ENCODE measurements around the gene CKAP2L. TPM values are rescaled to one million over a fixed set of nuclear protein-coding genes. Genes with fewer than 3 reads are reported as not detected.

The CKAP2L gene
- total and polyA plus RNA-seq, 9 of the 15 experiments (the other 6 are each of a cell fraction or from before 2014, with no cell fraction given) = 10.4 to 21.9 (median 14.2) TPM

DNA sequence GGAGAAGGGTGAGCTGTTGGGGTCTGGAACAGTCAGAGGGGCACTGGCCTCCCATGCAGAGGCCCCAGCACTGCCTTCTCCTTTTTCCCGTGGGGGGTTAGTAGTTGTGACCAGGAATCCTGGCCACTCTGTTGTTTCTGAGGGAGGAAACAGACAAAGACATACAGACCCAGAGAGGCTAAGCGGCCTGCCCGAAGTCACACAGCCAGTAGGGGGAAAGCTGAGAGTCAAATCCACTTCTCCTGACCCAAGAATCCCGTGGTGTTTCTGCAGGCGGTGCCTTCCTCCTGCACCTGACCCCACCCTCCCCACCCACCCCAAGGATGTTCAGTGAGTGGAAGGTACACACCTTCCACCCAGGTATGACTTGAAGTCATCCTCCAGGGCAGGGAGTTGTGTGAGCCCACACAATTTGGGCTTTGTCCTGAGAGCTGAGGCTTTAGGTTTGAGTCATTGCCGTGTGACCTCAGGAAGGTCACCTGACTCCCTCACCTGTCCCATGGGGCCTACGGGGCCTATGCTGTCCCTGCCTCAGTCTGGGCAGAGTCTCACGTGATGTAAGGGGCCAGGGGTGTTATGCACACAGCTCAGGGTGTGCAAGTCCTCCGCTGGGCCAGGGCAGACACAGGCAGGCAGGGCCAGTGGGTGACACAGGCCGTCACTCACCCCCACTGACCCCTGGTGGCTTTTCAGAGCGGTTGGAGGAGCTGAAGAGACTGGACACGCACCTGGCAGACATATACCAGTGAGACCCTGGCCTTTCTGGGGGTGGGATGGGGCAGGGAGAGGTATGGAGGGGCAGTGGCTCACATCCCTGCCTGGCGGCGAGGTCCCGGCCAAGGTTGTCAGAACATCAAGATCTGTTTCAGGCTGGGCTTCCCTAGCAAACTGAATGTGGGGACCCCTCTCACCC lies 38.6 kb downstream of the CKAP2L start:
- Histone ChIP-seq H3K4me2 (ENCODE audit: insufficient read depth, low read length) (no peak overlapping the region), H3K27ac (ENCODE audit: extremely low read depth, low read depth, low read length) (no peak overlapping the region), H3K36me3 (ENCODE audit: control insufficient read depth, insufficient read depth, low read length) (no peaks in the 10 kb centered on the region), H3K4me3 (no peak overlapping the region), H3K9ac (ENCODE audit: insufficient read depth in 1 of 2, low read depth in 2 of 2, low read length in 2 of 2) (peak overlapping the region in 1 of 2 experiments; percentile 79; a peak in 2 of 4 replicates), H4K20me1 (replicated peaks; ENCODE audit: control insufficient read depth, insufficient read depth, low read length) (no peaks in the 10 kb centered on the region), H2AFZ (ENCODE audit: low read depth, low read length) (peak overlapping the region; percentile 78), H3K79me2 (ENCODE audit: control insufficient read depth, insufficient read depth, low read length) (no peaks in the 10 kb centered on the region), H3K27me3 (ENCODE audit: control insufficient read depth in 2 of 2, insufficient read depth in 2 of 2, low read length in 2 of 2) (no peaks in the 10 kb centered on the region), H3K4me1 (replicated peaks in 1 of 2; ENCODE audit: control insufficient read depth in 2 of 2, insufficient read depth in 2 of 2, low read length in 2 of 2) (peaks cover 39 to 81% of the 10 kb centered on the region in 2 experiments), H3K9me1 (ENCODE audit: control insufficient read depth, insufficient read depth, low read length) (no peaks in the 10 kb centered on the region), H3K9me3 (replicated peaks; ENCODE audit: control insufficient read depth, insufficient read depth, low read depth, low read length) (no peaks in the 10 kb centered on the region)
- intact Hi-C loops (cut with micrococcal nuclease) = loop anchor here (1.0 to 10.0 kb wide), 6 partner anchors 35 to 241 kb away; partner anchors contain the start of genes CHCHD5 and TTL
- DNase-seq (ENCODE audit: extremely low read depth in 1 of 4, low spot score in 3 of 4) (peak in 1 of 4 experiments; percentile 34), FAIRE-seq (no peak), ATAC-seq (peak; percentile 17; the same call in 2 of the 3 replicates)
- CTCF ChIA-PET (ENCODE audit: low intra/inter-chr PET ratio) = interaction anchor here (0.6 to 5.2 kb wide), 6 partner anchors 98 to 179 kb away, joined by 3 to 67 read pairs (median 6); partner anchors contain the start of gene CHCHD5
- POLR2A ChIA-PET = interaction anchor here (0.6 to 4.6 kb wide), 7 partner anchors 13 to 235 kb away, joined by 3 to 35 read pairs (median 4); partner anchors contain the start of genes CHCHD5 and SLC20A1
- 54% methylated on average over 8 of the region's 15 CpGs for WGBS (ENCODE audit: insufficient coverage, low coverage, missing lambda C conversion rate)
- no TSS peak for BruUV-seq (replicated peaks)
- in situ Hi-C loops (cut with MboI) = loop anchor here (5.0 kb wide), 2 partner anchors 98 to 124 kb away; no protein-coding TSS in a partner anchor
- TF ChIP-seq ZBTB17 (CRISPR knock-in tag; IDR thresholded peaks at IDR 0.05) (no peak), ZSCAN32 (CRISPR knock-in tag; IDR thresholded peaks at IDR 0.05) (no peak), ZNF696 (CRISPR knock-in tag; conservative IDR thresholded peaks at IDR 0.05) (no peak), TCF15 (CRISPR knock-in tag; IDR thresholded peaks at IDR 0.05) (peak; percentile 30; the same call in 1 of the 2 replicates), RAD21 (CRISPR knock-in tag; conservative IDR thresholded peaks at IDR 0.05 in 1 of 2, IDR thresholded peaks at IDR 0.05 in 1 of 2) (peak in 1 of 2 experiments; percentile 34; a peak in 2 of 4 replicates), CBFA2T2 (conservative IDR thresholded peaks at IDR 0.05) (0 out of 2 replicates have a peak, but pooled peaks have one; percentile 3), CBX2 (IDR thresholded peaks at IDR 0.05; ENCODE audit: insufficient read depth, low read length, poor library complexity, severe bottlenecking) (no peak), NELFE (IDR thresholded peaks at IDR 0.05; ENCODE audit: insufficient read depth, insufficient read length) (no peak), SETDB1 (IDR thresholded peaks at IDR 0.05; ENCODE audit: low read length) (no peak), ARID2 (IDR thresholded peaks at IDR 0.05) (no peak), PKNOX1 (IDR thresholded peaks at IDR 0.05) (0 out of 2 replicates have a peak, but pooled peaks have one; percentile 15)
- TF ChIP-seq, protein P1, sequence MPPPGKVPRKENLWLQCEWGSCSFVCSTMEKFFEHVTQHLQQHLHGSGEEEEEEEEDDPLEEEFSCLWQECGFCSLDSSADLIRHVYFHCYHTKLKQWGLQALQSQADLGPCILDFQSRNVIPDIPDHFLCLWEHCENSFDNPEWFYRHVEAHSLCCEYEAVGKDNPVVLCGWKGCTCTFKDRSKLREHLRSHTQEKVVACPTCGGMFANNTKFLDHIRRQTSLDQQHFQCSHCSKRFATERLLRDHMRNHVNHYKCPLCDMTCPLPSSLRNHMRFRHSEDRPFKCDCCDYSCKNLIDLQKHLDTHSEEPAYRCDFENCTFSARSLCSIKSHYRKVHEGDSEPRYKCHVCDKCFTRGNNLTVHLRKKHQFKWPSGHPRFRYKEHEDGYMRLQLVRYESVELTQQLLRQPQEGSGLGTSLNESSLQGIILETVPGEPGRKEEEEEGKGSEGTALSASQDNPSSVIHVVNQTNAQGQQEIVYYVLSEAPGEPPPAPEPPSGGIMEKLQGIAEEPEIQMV (tag; conservative IDR thresholded peaks at IDR 0.05; ENCODE audit: low read depth) = no peak
